HG02981 (cell line): ENCODE results near the gene NINL.

ENCODE experiments used
- ATAC-seq: cut with Tn5 transposase; IDR thresholded peaks from one replicate; pipeline ENCODE4 v1.9.1; 2021; ENCODE audit warnings: mild to moderate bottlenecking, moderate library complexity; ENCODE audit not compliant: unreplicated experiment

Gene NINL

DNA sequence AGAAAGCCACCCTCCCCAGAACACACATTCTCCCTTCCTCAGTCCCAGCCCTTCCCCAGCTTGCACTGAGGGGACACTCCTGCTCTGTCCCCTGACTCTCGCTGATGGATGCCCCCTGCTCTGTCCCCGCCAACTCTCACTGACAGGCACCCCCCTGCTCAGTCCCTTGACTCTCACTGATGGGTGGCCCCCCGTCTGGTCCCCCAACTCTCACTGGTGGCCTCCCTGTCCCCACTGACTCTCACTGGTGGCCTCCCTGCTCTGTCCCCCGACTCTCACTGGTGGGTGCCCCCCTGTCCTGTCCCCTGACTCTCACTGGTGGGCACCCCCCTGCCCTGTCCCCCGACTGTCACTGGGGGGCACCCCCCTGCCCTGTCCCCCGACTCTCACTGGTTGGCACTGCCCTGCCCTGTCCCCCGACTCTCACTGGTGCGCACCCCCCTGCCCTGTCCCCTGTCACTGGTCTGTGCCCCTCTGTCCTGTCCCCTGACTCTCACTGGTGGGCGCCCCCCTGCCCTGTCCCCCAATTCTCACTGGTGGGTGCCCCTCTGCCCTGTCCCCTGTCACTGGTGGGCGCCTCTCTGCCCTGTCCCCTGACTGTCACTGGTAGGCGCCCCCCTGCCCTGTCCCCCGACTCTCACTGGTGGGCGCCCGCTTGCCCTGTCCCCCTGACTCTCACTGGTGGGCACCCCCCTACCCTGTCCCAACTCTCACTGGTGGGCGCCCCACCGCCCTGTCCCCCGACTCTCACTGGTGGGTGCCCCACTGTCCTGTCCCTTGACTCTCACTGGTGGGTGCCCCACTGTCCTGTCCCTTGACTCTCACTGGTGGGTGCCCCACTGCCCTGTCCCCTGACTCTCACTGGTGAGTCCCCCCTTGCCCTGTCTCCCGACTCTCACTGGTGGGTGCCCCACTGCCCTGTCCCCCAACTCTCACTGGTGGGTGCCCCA lies 116.9 kb downstream of the NINL start:
- ATAC-seq = no peak

DNA sequence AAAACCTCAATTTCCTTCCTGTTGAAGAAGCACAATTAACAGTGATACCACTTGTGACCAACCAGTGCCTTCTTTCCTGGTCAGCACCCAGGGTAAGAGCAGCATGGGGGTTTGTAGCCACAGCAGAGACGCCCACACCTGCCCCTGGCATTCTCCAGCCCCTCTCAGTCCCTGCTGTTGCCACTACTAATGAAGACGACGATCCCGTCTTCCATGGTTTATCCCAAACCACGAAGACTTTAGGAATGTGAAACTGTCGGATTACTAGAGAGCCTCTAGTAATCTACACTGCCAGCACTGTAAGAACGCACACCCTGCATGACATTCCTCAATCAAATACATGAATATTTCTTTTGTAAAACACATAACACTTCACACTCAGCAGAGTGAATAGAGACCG lies 117.9 kb downstream of the NINL start:
- no peak for ATAC-seq

DNA sequence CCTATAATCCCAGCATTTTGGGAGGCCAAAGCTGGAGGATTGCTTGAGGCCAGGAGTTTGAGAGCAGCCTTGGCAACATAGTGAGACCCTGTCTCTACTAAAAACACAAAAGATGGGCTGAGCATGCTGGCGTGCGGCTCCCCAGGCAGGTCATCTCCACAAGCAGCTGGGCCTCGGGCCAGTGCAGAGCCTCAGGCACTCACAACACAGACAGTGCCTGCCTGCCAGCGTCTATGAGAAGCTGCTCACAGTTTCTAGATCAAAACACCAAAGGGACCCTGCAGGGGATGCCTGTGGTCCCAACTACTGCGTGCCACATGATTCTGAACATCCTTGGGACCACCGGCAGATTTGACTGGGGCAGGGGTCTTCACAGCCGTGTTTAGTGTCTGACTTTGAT lies 118.5 kb downstream of the NINL start:
- ATAC-seq = no peak

DNA sequence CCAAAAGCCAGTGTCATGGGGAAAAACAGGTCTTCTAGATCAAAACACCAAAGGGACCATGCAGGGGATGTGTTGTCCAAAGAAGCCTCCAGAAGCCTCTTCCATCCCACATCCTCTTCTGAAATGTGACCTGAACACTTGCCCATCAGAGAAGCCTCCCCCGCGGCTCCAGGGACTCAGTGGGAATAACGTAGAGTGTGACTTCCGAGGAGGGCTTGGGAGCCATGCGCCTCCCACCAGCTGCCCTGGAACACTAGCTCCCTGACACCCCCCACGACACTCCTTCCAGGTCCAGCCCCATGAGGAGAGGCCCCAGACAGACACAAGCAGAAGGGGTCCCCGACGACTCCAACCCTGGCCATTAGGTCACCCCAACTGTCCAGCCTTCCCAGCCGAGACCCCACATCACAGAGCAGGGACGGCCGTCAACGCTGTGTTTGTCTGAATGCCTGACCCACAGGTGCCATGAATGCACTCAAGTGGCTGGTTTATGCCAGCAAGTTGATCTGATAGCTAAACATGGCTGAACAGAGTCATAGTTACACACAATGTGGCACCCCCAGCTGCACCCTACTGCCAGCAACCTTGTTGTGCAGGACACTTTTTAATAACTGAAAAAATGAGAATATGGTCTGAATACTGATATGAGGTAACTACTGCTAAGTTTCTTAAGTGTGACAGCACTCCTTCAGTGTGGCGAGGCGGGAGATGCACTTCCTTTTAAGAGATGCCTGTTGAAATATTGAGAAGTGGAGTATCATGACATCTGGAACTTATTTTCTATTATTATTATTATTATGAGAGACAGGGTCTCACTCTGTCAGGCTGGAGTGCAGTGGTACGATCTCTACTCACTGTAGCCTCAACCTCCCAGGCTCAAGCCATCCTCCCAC lies 119.8 kb downstream of the NINL start:
- no peak for ATAC-seq

DNA sequence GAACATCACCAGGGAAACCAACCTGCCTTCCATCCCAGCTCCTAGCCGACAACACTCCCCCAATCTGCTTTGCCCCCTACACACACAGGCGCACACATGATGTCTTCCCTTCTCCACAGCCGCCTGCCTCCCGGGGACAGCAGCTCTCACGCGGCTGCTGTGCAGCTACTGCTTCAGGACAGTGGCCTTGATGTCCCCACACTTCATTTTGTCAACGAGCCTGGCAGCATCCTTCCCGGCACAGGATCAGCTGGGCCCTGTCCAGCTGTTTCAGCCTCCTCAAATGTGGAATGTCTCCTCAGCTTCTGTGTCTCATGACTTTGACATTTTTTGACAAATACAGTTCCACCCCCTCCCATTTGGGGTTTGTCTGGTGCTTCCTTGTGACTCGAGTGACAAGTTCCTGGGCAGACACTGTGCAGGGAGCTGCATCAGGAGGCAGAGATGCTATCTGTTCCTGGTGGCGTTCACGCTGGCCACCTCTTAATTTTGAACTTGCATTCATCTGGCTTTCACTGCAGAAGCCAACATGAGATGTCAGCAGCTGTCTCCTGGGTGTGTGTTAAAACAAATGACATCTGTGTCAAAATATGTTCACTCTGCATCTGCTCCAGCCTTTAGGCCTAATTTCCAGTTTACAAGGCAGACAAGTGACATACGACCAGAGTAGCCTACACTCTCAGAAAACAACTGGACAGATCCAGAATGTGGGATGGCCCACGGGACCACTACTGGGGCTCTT lies 120.7 kb downstream of the NINL start:
- no peak for ATAC-seq

DNA sequence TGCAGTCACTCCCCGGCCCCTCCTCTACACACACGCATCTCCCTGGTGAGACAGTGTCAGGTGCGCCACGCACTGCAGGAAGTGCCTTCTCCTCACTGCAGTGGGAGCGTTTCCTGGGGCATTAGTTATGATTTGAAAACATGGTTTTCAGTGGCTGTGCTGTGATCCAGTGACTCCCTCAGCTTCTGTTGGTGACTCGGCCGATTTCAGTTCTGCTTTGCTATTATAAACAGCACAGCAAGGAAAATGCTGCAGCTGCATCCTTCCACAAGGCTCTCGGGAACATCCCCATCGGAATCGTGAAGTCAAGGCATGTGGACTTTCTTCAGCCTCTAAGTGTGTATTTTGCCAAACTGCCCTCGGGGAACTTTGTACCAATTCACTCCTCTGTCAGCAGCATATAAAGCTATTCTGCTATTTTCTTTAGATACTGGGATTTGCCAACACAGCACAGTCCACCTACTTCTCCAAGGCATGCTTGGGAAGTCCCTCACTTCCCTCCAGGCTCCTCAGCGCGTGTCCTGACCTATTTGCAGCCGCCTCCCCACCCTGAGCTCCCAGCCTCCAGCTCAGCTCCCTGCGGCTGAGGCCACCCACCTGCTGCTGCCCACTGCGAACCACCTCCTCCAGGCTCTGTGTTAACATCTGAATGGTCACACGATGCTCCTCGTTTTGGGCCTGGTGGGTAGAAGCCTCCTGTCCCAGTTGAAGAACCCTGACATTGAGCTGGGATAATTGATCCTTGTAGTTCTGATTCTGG lies 123.4 kb downstream of the NINL start:
- ATAC-seq = no peak

DNA sequence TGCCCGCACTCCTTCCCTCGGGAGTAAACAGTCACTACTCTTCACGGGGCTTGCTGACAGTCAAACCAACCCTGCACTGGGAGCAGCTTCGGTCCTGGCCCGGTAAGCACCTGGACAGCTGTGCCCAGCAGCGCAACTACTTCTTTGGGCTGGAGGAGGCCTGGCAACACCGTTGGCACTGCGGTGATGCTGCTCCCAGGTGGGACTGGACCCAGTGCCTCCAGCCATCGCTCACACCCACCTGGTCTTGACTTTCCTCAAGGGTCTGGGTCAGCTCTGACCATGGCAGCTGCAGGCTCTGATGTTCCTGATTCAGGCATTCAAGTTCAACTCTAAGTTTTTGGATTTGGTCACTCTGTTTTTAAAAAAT lies 124.1 kb downstream of the NINL start:
- ATAC-seq = no peak

DNA sequence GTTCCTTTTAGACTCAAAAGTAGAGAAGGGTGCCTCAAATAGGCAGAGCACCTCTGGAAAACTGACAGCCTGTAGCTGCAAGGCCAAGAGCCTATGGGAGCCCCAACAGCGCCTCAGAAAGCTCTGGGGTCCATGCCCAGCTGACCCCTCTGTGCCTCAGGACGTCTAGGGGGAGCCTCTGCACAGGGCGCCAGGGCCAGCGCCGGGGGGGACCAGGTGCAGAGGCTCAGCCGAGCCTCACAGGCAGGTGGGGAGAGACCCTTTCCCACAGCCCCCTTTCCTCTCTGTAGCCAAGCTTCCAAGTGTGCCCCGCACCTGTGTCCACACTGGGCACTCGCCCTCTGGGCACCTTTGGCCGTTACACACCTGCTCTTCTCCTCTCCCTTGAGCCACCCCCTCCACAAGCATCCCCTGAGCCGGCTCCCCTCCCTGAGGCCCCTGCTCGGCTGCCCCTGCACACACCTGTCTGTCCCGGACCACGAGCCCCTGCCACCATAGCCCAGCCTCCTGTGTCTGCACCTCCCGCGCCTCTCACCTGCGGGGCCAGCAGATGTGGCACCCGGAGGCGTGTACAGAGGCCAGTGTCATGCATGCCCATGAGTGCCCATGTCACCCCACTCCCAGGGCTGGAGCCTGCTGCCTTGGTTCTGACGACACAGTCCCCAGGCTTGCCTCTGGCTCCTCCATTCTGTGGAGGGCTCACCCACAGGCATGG lies 124.6 kb downstream of the NINL start:
- ATAC-seq = no peak

DNA sequence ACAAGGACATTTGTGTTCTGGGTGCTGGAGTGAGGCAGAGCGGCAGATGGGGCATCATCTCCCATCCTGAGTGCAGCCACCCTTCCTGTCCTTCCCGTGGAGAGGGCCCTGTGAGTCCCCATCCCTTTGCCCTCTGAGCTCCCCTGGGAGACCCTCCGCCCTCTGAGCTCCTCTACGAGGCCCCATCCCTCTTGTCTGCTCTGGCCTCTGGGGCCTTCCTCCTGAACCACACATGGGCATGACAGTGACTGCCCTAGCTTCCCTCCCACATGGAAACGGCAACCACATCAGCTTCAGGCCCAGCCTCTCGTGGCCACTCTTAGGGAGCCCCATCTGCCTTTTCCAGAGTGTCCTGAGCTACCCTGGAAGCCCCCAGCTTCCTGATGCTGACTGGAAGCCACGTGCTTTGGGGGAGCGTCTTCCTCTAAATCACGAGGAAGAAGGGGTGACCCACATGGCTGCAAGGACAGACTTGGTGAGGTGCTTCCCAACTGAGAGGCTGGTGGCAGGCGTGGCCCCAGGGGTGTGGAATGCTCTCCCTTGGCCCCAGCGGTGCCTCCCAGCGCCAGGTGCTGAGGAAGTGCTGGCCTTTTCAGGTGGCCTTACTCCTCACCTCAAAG lies 125.3 kb downstream of the NINL start:
- no peak for ATAC-seq

DNA sequence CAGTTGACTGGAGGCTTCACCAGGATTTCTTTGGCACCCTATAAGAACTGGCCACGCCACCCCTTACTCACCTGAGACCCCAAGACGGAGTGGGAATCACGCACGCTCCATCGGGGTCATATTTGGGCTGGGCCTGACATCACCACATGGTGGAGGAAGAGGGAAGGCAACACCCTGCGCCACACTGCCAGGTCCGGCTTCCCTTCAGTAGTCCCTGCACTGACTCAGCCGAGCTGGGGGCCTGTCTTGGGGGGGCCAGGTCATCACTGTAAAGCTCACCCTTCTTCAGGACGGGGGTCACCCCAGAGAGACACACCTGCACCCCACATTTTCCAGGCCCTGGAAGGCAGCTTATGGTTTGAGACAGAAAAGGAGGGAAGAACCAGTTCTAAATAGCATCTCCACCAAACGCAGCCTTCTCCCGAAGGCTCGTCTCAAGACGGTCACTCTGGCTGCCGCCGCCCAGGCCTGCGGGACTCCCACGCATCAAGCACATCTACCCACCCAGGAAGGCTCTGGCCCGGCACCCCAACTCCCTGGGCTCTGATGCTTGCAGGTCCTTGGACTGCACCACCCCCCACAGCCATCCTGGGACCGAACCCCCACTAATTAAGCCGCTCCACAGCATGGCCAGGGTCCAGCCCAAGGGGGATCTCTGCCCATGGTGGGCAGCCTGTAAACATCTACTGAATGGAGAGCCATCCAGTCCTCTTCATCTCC lies 126.1 kb downstream of the NINL start:
- no peak for ATAC-seq

DNA sequence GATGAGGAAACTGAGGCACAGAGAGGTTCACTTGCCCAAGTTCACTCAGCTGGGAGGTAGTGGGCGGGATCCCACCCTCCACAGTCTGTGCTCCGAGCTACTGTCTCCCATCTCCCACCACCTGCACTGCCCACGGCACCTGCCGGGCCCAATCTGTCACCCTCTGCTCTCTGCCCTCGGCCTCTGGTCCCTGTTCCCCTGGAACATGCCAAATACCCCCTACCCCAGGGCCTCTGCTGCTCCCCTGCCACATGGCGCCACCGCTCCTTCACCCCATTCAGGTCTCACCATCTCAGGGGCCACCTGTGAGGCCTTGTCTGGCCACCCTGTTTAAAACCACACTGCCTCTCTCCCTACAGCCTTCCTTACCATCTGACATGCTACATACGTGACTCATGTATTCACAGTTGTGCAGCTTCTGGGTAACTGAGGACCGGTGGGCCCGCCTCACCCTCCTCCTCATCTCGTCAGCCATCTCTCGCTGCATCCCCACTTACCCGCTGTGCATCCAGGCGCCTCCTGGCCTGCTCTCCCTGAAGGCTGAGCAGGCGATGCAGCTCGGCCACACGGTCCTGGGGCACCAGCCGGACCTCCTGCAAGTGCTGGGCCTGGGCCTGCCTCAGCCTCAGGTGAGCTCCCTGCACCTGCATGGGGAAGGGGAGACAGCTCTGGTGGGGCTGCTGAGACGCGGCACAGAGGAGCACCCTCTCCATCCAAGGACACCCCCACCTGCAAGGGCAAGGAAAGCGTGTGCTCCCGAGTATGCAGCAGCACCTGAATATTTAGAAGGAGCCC lies 127.2 kb downstream of the NINL start:
- ATAC-seq = no peak

DNA sequence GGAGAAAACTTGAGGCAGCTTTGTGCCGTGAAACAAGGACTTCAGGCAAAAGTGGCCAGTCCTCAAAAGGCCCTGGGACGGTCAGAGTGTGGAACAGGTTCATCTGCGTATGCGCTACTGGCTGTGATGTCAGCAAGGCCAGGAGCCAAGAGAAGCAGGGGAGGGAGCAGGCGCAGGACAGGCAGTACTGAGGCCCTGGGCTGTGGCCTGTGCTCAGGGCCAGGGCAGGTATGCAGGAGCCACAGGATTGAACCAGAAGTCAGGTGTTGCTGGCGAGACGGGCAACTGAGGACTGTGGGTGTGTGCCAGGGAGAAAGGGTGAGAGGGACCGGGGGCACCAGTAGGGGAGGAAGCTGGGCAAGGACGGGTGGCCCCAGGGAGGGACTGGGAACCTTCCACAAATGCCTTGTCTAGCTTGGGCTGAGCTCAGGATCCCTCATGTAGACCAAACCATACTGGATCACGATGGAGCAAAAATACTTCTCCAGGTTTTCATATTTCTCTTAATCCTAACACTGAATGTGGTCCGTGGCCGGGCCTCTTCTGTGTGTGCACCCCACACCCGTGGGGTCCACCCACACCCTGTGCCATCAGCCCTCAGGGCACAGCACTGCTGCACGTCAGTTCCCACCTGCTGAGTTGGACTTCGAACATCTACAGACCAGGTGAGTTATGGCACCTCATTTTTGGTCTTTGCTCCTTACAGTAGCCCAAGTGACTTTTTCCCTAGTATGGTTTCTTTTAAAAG lies 131.0 kb downstream of the NINL start:
- ATAC-seq = no peak

DNA sequence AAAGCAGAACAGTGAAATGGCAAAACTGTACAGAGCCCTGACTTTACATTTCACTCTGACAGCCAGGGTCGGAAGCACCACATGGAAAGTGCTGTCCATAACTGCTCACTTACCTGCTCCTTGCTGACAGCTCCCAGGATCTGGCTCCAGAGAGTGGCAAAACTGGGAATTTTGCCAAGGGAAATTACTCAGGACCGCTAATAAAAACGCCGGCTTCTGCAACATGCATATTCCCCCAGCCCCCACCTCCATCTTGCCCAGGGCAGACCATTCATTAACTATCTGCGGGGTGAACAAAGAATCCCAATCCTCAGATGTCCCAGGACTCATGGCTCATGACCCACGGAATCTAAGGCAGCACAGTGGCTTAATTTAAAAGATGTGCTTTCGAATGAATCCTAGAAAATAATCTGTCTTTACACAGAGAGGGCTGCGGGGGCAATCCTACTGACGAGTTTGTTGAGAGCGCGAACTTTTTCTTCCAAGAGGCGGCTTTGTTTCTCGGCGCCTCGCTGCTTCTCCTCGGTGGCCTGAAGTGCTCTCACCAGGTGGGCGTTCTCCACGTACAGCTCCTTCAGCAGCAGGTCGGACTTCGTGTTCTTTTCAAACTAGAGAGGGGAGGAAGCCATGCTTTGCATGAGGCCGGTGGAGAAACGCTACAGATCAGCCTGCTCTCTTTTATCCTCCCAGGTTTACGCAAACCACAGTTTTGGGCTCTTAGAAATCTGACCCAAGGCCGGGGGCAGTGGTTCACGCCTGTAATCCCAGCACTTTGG lies 132.1 kb downstream of the NINL start:
- ATAC-seq = no peak

DNA sequence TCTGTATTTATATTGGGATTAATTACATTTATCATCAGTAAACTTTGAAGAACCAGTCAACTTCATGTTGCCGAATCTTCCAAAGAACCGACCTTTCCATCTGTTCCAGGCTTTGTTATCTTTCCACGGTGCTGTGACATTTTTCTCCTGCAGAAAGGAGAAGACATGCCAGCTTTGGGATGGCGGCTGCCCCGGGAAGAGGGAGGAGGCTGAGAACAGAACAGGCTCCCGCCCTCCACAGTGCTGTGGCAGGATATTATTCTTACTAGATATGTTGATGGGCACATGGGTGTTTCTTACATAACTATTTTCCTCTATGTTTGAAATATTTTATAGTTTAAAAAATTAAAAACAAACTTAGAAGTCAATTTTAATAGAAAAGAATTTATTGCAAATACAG lies 133.0 kb downstream of the NINL start:
- ATAC-seq = no peak

DNA sequence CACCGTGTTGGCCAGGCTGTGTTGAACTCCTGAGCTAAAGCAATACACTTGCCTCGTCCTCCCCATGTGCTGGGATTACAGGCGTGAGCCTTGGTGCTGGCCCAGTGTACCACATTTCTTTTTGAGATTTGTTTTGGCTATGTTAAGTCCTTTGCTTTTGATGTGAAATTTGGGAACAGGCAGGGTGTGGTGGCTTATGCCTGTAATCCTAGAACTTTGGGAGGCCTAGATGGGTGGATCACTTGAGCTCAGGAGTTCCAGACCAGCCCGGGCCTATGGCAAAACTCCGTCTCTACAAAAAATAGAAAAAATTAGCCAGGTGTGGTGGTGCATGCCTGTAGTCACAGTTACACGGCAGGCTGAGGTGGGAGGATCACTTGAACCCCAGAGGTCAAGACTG lies 137.7 kb downstream of the NINL start:
- no peak for ATAC-seq

DNA sequence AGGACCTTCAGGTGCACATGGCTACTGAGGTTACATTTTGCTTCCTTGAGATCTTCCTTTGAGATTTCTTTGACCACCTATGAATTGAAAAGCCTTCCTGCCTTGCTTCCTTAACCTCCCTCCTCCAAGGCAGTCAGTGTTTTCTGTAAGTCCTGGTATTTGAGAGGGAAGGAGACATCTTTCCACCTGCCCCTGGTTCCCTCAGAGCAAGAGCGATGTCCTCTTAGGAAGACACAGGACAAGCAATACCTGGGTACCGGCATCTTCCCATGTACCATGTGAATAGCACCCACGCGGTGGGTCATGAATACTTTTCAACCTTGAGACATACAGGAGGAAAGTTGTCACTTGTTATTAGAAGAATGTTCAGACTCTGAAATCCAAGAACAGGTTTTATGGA lies 140.8 kb downstream of the NINL start:
- no peak for ATAC-seq

DNA sequence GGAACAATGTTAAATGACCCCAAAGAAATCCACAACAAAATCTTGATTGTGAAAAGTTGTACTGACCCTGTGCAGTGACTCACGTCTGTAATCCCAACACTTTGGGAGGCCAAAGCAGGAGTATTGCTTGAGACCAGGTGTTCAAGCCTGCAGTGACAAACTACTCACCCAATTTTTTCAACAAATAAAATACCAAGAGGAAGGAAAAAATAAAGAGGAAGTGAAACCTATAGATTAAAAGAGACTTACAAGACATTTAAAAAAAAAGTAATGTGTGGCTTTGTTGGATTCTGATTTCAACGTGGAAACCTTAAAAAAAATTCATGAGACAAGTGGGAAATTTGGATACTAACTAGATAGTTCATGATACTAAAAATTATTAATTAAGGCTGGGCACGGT lies 146.0 kb downstream of the NINL start:
- no peak for ATAC-seq
